ENCODE results near the gene PWP1. TPM values are rescaled to one million over a fixed set of nuclear protein-coding genes. Genes with fewer than 3 reads are reported as not detected.

PWP1 gene
- total RNA-seq, 1 donor from 2014 or later, result 38.1 TPM

DNA sequence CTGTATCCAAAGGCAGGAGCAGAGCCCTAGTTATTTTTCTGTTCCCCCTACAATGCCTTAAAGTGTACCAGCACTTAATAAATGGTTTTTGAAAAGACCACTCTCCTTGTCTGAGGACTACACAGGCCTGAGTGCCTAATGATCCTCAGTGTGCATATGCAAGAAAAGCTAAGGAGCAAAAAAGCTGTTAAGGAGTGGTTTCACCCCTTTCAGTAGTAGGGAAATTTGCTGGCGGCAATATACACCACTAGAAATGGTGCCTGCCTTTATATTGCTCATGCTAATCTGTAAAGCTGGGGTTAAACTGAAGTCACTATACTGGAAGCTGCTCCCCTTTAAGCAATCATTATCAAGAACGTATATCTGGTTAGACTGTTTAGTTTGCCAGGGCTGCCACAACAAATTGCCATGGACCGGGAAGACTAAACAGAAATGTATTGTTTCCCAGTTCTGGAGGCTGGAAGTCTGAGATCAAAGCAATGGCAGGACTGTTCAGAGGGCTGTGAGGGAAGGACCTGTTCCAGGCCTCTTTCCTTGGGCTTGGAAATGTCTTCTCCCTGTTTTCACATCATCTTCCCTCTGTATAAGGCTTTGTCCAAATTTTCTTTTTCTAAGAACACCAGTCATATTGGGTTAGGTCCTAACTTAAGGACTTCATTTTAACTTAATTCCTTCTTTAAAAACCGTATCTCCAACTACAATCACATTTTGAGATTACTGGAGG, 45.2 kb downstream of the PWP1 start:
- H3K9ac ChIP-seq (ENCODE audit: low read depth in 1 of 3, low read length in 3 of 3), result no peak overlapping the region
- no peaks in the 10 kb centered on the region for H3K9me3 ChIP-seq (ENCODE audit: control insufficient read depth in 3 of 3, low read length in 3 of 3)
- H3K36me3 ChIP-seq (ENCODE audit: control insufficient read depth in 3 of 3, insufficient read depth in 3 of 3, low read length in 3 of 3), result peaks cover 16 to 31% (median 26%) of the 10 kb centered on the region in 3 donors
- H3K27ac ChIP-seq (ENCODE audit: low read depth, low read length), result no peak overlapping the region
- H3K4me1 ChIP-seq (ENCODE audit: control insufficient read depth in 3 of 3, insufficient read depth in 3 of 3, low read length in 3 of 3), result no peaks in the 10 kb centered on the region
- no peak overlapping the region for H3K4me3 ChIP-seq (ENCODE audit: low read length in 3 of 3)
- H3K27me3 ChIP-seq (ENCODE audit: control insufficient read depth in 3 of 3, insufficient read depth in 3 of 3, low read length in 3 of 3), result no peaks in the 10 kb centered on the region

DNA sequence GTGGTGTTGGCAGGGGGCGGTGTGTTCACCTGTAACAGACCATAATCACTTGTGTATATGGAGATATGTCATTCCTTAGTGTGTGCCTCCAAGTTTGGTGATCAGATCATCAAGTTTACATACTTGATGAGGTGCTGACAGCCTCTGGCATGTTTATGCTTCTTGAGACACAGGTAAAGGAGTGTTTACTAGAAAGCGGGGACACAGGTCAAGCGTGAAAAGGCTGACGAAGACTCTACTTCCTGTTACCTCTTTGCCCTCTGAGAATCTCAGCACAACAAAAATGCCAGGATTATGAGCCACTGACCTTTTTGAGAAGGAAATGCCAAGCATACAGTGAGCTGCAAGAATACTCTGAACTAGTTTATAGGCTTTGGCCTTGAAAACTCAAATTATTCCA, 45.8 kb downstream of the PWP1 start:
- no peaks in the 10 kb centered on the region for H3K4me1 ChIP-seq (ENCODE audit: control insufficient read depth in 3 of 3, insufficient read depth in 3 of 3, low read length in 3 of 3)
- peaks cover 16 to 37% (median 31%) of the 10 kb centered on the region in 3 donors for H3K36me3 ChIP-seq (ENCODE audit: control insufficient read depth in 3 of 3, insufficient read depth in 3 of 3, low read length in 3 of 3)
- H3K27me3 ChIP-seq (ENCODE audit: control insufficient read depth in 3 of 3, insufficient read depth in 3 of 3, low read length in 3 of 3), result no peaks in the 10 kb centered on the region
- no peak overlapping the region for H3K4me3 ChIP-seq (ENCODE audit: low read length in 3 of 3)
- no peaks in the 10 kb centered on the region for H3K9me3 ChIP-seq (ENCODE audit: control insufficient read depth in 3 of 3, low read length in 3 of 3)
- no peak overlapping the region for H3K27ac ChIP-seq (ENCODE audit: low read depth, low read length)
- H3K9ac ChIP-seq (ENCODE audit: low read depth in 1 of 3, low read length in 3 of 3), result no peak overlapping the region

DNA sequence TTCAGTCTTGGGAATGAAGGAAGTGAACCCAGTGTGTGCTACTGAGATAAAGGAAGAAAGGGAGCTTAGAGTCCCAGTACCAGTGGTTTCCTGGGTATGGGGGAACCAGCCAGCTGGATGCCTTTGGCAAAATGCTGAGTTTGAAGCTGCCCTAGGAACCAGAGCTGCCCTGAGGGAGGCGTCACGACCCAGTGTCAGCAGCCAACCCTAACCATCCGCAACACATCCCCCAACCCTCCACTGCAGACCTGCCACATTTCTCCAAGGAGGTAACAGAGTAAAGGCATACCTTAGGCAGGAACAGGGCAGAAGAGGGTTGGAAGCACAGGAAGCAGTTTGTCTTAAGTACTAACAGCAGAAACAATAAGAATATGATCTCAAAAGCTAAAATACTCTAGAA, 46.8 kb downstream of the PWP1 start:
- Histone ChIP-seq H3K27ac (ENCODE audit: low read depth, low read length) (no peak overlapping the region), H3K36me3 (ENCODE audit: control insufficient read depth in 3 of 3, insufficient read depth in 3 of 3, low read length in 3 of 3) (peaks cover 16 to 47% (median 39%) of the 10 kb centered on the region in 3 donors), H3K27me3 (ENCODE audit: control insufficient read depth in 3 of 3, insufficient read depth in 3 of 3, low read length in 3 of 3) (no peaks in the 10 kb centered on the region)

GRCh38 chr12:107734139-107734538, 48.5 kb downstream of the PWP1 start:
- Histone ChIP-seq H3K4me1 (ENCODE audit: control insufficient read depth in 3 of 3, insufficient read depth in 3 of 3, low read length in 3 of 3) (no peaks in the 10 kb centered on the region), H3K4me3 (ENCODE audit: low read length in 3 of 3) (no peak overlapping the region), H3K27me3 (ENCODE audit: control insufficient read depth in 3 of 3, insufficient read depth in 3 of 3, low read length in 3 of 3) (no peaks in the 10 kb centered on the region), H3K9me3 (ENCODE audit: control insufficient read depth in 3 of 3, low read length in 3 of 3) (no peaks in the 10 kb centered on the region), H3K9ac (ENCODE audit: low read depth in 1 of 3, low read length in 3 of 3) (no peak overlapping the region), H3K27ac (ENCODE audit: low read depth, low read length) (no peak overlapping the region), H3K36me3 (ENCODE audit: control insufficient read depth in 3 of 3, insufficient read depth in 3 of 3, low read length in 3 of 3) (peaks cover 32 to 64% (median 57%) of the 10 kb centered on the region in 3 donors)

More for the DNA sequence above, 46.8 kb downstream of the PWP1 start:
- no peaks in the 10 kb centered on the region for H3K9me3 ChIP-seq (ENCODE audit: control insufficient read depth in 3 of 3, low read length in 3 of 3)
- no peaks in the 10 kb centered on the region for H3K4me1 ChIP-seq (ENCODE audit: control insufficient read depth in 3 of 3, insufficient read depth in 3 of 3, low read length in 3 of 3)
- no peak overlapping the region for H3K9ac ChIP-seq (ENCODE audit: low read depth in 1 of 3, low read length in 3 of 3)
- no peak overlapping the region for H3K4me3 ChIP-seq (ENCODE audit: low read length in 3 of 3)

- no peaks in the 10 kb centered on the region for H3K27me3 ChIP-seq (ENCODE audit: control insufficient read depth in 3 of 3, insufficient read depth in 3 of 3, low read length in 3 of 3)
- no peaks in the 10 kb centered on the region for H3K4me1 ChIP-seq (ENCODE audit: control insufficient read depth in 3 of 3, insufficient read depth in 3 of 3, low read length in 3 of 3)
- no peak overlapping the region for H3K9ac ChIP-seq (ENCODE audit: low read depth in 1 of 3, low read length in 3 of 3)
- H3K36me3 ChIP-seq (ENCODE audit: control insufficient read depth in 3 of 3, insufficient read depth in 3 of 3, low read length in 3 of 3), result peaks cover 44 to 77% (median 65%) of the 10 kb centered on the region in 3 donors
- no peak overlapping the region for H3K4me3 ChIP-seq (ENCODE audit: low read length in 3 of 3)
- H3K9me3 ChIP-seq (ENCODE audit: control insufficient read depth in 3 of 3, low read length in 3 of 3), result no peaks in the 10 kb centered on the region
- H3K27ac ChIP-seq (ENCODE audit: low read depth, low read length), result no peak overlapping the region
These were observed 50.2 kb downstream of the PWP1 start for GRCh38 chr12:107735763-107736162.

- no peaks in the 10 kb centered on the region for H3K4me1 ChIP-seq (ENCODE audit: control insufficient read depth in 3 of 3, insufficient read depth in 3 of 3, low read length in 3 of 3)
- no peak overlapping the region for H3K4me3 ChIP-seq (ENCODE audit: low read length in 3 of 3)
- H3K27me3 ChIP-seq (ENCODE audit: control insufficient read depth in 3 of 3, insufficient read depth in 3 of 3, low read length in 3 of 3), result no peaks in the 10 kb centered on the region
- no peaks in the 10 kb centered on the region for H3K9me3 ChIP-seq (ENCODE audit: control insufficient read depth in 3 of 3, low read length in 3 of 3)
- H3K9ac ChIP-seq (ENCODE audit: low read depth in 1 of 3, low read length in 3 of 3), result no peak overlapping the region
- peaks cover 55 to 88% (median 76%) of the 10 kb centered on the region in 3 donors for H3K36me3 ChIP-seq (ENCODE audit: control insufficient read depth in 3 of 3, insufficient read depth in 3 of 3, low read length in 3 of 3)
- no peak overlapping the region for H3K27ac ChIP-seq (ENCODE audit: low read depth, low read length)
These were observed 51.3 kb downstream of the PWP1 start for GRCh38 chr12:107736914-107737313.

DNA sequence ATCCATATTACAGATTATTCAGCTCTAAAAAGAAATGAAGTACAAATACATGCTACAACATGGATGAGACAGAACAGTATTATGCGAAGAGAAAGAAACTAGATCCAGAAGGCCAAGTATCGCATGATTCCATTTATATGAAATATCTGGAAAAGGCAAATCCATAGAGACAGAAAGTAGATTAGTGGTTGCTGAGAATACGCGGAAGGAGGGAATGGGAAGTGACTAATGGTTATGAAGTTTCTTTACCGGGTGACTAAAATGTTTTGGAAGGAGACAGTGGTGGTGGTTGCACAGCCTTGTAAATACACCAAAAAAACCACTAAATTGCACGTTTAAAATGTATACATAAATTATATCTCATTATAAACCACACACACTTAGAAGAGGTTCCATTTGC, 62.9 kb downstream of the PWP1 start:
- Histone ChIP-seq H3K9ac (ENCODE audit: low read depth in 1 of 3, low read length in 3 of 3) (no peak overlapping the region), H3K36me3 (ENCODE audit: control insufficient read depth in 3 of 3, insufficient read depth in 3 of 3, low read length in 3 of 3) (peaks cover 22 to 43% (median 40%) of the 10 kb centered on the region in 3 donors), H3K27ac (ENCODE audit: low read depth, low read length) (no peak overlapping the region)

DNA sequence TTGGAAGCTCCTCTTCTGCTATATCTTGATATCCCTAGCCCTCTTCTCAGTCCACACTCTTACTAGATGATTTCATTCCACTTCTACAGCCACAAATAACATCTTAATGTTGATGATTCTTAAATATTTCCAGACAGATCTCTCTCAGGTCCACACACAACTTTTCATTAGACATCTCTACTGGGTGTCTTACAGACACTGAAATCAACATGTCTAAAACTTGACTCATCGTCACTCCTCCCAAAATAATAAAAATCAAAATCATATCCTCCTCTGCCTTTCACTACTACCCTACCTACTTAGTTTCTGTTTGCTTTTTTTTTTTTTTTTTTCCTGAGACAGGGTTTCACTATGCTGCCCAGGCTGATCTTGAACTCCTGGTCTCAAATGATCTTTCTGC, 63.5 kb downstream of the PWP1 start:
- no peak overlapping the region for H3K9ac ChIP-seq (ENCODE audit: low read depth in 1 of 3, low read length in 3 of 3)
- no peaks in the 10 kb centered on the region for H3K4me1 ChIP-seq (ENCODE audit: control insufficient read depth in 3 of 3, insufficient read depth in 3 of 3, low read length in 3 of 3)
- no peaks in the 10 kb centered on the region for H3K27me3 ChIP-seq (ENCODE audit: control insufficient read depth in 3 of 3, insufficient read depth in 3 of 3, low read length in 3 of 3)
- peaks cover 17 to 44% (median 34%) of the 10 kb centered on the region in 3 donors for H3K36me3 ChIP-seq (ENCODE audit: control insufficient read depth in 3 of 3, insufficient read depth in 3 of 3, low read length in 3 of 3)
- no peak overlapping the region for H3K27ac ChIP-seq (ENCODE audit: low read depth, low read length)
- H3K9me3 ChIP-seq (ENCODE audit: control insufficient read depth in 3 of 3, low read length in 3 of 3), result no peaks in the 10 kb centered on the region
- no peak overlapping the region for H3K4me3 ChIP-seq (ENCODE audit: low read length in 3 of 3)

More for the DNA sequence above, 62.9 kb downstream of the PWP1 start:
- no peaks in the 10 kb centered on the region for H3K27me3 ChIP-seq (ENCODE audit: control insufficient read depth in 3 of 3, insufficient read depth in 3 of 3, low read length in 3 of 3)
- no peaks in the 10 kb centered on the region for H3K4me1 ChIP-seq (ENCODE audit: control insufficient read depth in 3 of 3, insufficient read depth in 3 of 3, low read length in 3 of 3)
- H3K4me3 ChIP-seq (ENCODE audit: low read length in 3 of 3), result no peak overlapping the region
- H3K9me3 ChIP-seq (ENCODE audit: control insufficient read depth in 3 of 3, low read length in 3 of 3), result no peaks in the 10 kb centered on the region

- Histone ChIP-seq H3K27me3 (ENCODE audit: control insufficient read depth in 3 of 3, insufficient read depth in 3 of 3, low read length in 3 of 3) (no peaks in the 10 kb centered on the region), H3K36me3 (ENCODE audit: control insufficient read depth in 3 of 3, insufficient read depth in 3 of 3, low read length in 3 of 3) (peaks cover 11 to 16% (median 12%) of the 10 kb centered on the region in 3 donors), H3K4me1 (ENCODE audit: control insufficient read depth in 3 of 3, insufficient read depth in 3 of 3, low read length in 3 of 3) (peaks cover 18 to 23% (median 22%) of the 10 kb centered on the region in 3 donors), H3K4me3 (ENCODE audit: low read length in 3 of 3) (peak overlapping the region in 2 of 3 donors; percentile 33 to 80), H3K9me3 (ENCODE audit: control insufficient read depth in 3 of 3, low read length in 3 of 3) (no peaks in the 10 kb centered on the region), H3K9ac (ENCODE audit: low read depth in 1 of 3, low read length in 3 of 3) (peak overlapping the region in 2 of 3 donors; percentile 82 to 85), H3K27ac (ENCODE audit: low read depth, low read length) (no peak overlapping the region)
These were observed 73.8 kb downstream of the PWP1 start for GRCh38 chr12:107759410-107759809.

DNA sequence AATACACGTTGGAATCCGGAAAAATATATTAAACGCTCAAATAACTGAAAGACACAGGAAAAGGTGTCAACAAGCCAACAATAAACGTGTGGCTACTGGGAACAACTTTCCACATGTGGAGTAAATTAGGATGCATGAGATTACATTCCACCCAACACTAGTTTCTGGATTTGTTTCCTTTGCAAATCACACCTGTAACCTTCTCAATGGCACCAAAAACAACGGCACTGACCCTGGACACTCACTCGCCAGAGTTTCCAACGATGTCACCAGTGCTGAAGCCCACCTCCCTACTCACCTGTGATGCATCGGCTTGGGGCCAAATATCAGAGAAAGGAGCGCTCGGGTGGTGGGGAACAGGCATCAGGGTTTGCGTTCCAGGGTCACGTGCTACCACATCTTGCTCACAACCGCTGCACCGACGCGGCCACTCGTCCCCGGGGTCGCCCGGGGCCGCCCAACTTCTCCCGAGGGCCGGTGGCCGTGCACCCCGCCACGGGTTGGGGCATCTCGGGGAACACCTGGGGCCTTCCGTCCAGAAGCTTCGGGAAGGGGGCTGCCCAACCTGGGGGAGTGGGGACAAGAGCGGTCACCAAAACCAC, 74.7 kb downstream of the PWP1 start:
- H3K9me3 ChIP-seq (ENCODE audit: control insufficient read depth in 3 of 3, low read length in 3 of 3), result no peaks in the 10 kb centered on the region
- H3K4me3 ChIP-seq (ENCODE audit: low read length in 3 of 3), result peak overlapping the region; percentile 80 to 92 (median 85)
- H3K27me3 ChIP-seq (ENCODE audit: control insufficient read depth in 3 of 3, insufficient read depth in 3 of 3, low read length in 3 of 3), result no peaks in the 10 kb centered on the region
- H3K27ac ChIP-seq (ENCODE audit: low read depth, low read length), result peak overlapping the region; percentile 9
- peak overlapping the region; percentile 81 to 85 (median 82) for H3K9ac ChIP-seq (ENCODE audit: low read depth in 1 of 3, low read length in 3 of 3)
- H3K36me3 ChIP-seq (ENCODE audit: control insufficient read depth in 3 of 3, insufficient read depth in 3 of 3, low read length in 3 of 3), result peaks cover 5 to 10% (median 9%) of the 10 kb centered on the region in 3 donors
- peaks cover 18 to 23% (median 22%) of the 10 kb centered on the region in 3 donors for H3K4me1 ChIP-seq (ENCODE audit: control insufficient read depth in 3 of 3, insufficient read depth in 3 of 3, low read length in 3 of 3)

Data from skeletal muscle tissue (tissue), 4 donors.